SU-DHL-6 (cell line): ENCODE data around the gene NPNT.

Experiments used
- CTCF ChIP-seq: fragments of 200-600 bp; sonication (generic); IDR thresholded peaks from one replicate; pipeline ENCODE4 v1.5.1; 2017; ENCODE audit warnings: antibody characterized with exemption, mild to moderate bottlenecking, low read length, moderate library complexity; ENCODE audit not compliant: insufficient read depth, poor library complexity, severe bottlenecking
- EZH2phosphoT487 ChIP-seq: fragments of 200-600 bp; sonication (generic), shearing (Covaris generic); conservative IDR thresholded peaks from 2 replicates; pipeline ENCODE4 v1.6.1; 2018; ENCODE audit warnings: mild to moderate bottlenecking, antibody characterized with exemption, low read length, moderate library complexity, mixed read lengths

DNA sequence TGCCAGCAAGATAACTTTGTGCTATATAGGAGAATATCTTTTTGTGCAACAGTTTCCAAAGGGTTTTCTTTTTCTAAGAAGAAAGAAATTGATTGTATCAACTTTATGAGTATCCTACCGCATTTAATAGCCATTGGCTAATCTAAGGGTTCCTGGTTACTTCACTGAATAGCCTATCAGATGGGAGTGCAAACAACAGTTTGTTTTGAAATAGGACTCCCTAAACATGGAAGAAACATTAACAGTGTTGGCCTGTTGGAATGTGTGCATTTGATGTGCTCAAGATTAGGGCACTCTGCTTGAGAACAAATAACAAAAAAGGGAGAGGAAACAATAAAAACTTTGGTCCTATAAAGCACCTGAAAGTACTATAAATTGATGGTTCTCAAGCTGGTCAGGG is 29.1 kb downstream of the NPNT start:
- TF ChIP-seq CTCF (no peak), EZH2phosphoT487 (no peak)
